Loucy (cell line): Measurements from ENCODE around the gene C4A.

Source experiments
- EZH2phosphoT487 ChIP-seq: fragments of 200-600 bp; IDR thresholded peaks from 2 replicates; pipeline ENCODE4 v1.6.1; 2018; ENCODE audit warnings: antibody characterized with exemption, mild to moderate bottlenecking, moderate library complexity, borderline replicate concordance
- TF ChIP-seq, protein P1 (sequence below): fragments of 200-600 bp; sonication (generic); conservative IDR thresholded peaks from 2 replicates; pipeline ENCODE4 v1.5.1; 2014; ENCODE audit warnings: mild to moderate bottlenecking, antibody characterized with exemption, low read length

DNA sequence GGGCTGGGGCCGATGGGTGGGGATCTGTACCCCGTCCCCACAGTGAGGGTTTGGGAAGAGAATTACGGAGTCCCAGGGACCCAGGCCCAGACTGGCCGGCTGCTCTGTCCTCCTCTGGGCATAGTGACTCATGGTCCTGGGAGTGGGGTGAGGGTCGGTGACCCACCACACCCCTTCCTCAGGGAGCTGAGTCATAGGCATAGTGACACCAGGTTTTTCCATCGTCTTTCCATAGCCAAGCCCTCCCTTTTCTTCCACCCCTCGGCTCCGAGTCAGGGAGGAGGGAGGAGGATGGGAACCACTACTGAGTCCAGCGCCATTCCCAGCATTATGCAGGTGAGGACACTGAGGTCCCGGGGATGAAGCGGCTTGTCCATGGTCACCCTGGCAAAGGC lies 65.2 kb downstream of the C4A start:
- TF ChIP-seq, protein P1, sequence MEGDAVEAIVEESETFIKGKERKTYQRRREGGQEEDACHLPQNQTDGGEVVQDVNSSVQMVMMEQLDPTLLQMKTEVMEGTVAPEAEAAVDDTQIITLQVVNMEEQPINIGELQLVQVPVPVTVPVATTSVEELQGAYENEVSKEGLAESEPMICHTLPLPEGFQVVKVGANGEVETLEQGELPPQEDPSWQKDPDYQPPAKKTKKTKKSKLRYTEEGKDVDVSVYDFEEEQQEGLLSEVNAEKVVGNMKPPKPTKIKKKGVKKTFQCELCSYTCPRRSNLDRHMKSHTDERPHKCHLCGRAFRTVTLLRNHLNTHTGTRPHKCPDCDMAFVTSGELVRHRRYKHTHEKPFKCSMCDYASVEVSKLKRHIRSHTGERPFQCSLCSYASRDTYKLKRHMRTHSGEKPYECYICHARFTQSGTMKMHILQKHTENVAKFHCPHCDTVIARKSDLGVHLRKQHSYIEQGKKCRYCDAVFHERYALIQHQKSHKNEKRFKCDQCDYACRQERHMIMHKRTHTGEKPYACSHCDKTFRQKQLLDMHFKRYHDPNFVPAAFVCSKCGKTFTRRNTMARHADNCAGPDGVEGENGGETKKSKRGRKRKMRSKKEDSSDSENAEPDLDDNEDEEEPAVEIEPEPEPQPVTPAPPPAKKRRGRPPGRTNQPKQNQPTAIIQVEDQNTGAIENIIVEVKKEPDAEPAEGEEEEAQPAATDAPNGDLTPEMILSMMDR = no peak
- no peak for TF ChIP-seq EZH2phosphoT487
